NCI-H1436 (cell line): ENCODE data around the gene PIGS.

Source experiments
- DNase-seq: peaks from one replicate; lab custom pipeline; 2025; lab: John Stamatoyannopoulos, UW

PIGS gene

GRCh38 chr17:28506763-28507487 is 64.4 kb downstream of the PIGS start:
- DNase-seq: no peak

- no peak for DNase-seq
These were observed 65.2 kb downstream of the PIGS start, which contains the start of gene FOXN1 for GRCh38 chr17:28505986-28506665. Gene FOXN1, plus strand, starts transcription at chr17:28506348. Its CDS starts 17,622 bp downstream, at chr17:28523970.

- DNase-seq: no peak
These were observed 67.9 kb downstream of the PIGS start for GRCh38 chr17:28503420-28503819.
